ENCODE results near the gene MARF1. TPM values are rescaled to one million over a fixed set of nuclear protein-coding genes. Genes with fewer than 3 reads are reported as not detected.

MARF1 gene
- polyA plus RNA-seq, 1 donor (not counting 4 experiments of a cell fraction or from before 2014, with no cell fraction given), result 12.5 TPM

DNA sequence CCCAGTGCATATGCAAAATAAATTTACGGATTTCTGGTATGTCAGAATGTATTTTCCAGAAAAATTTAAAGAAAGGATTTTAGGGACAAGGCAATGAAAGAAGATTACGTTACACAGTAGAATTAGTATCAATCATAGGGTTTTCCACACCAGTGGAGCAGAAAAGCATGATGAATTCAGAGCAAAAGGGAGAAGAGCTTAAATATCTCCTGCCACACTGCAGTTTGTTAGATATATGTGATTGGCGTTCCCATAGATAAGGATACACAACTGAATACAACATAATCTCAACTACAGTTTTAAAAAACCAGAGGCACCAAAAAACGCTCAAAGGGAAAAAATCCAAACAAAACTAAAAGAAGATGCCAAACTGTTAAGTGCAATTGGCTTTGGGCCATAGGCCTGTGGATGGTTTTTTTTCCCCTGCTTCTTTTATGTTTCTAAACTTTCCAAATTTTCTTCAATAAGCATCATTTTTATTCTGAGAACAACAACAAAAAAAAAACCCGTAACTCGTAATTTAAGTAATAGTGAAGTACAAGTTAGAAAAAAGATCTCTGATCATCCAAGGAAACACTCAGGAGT lies 22.3 kb downstream of the MARF1 start:
- DNase-seq (ENCODE audit: low read depth, low spot score), result no peak
- Histone ChIP-seq H3K27ac (ENCODE audit: control insufficient read depth, insufficient read depth, low read length) (no peak overlapping the region), H3K4me3 (ENCODE audit: control insufficient read depth in 2 of 3, extremely low read depth in 1 of 3, insufficient read depth in 2 of 3, low read depth in 1 of 3, low read length in 3 of 3) (no peak overlapping the region), H3K9ac (ENCODE audit: control insufficient read depth, extremely low read depth, insufficient read depth, low read length) (no peak overlapping the region), H3K9me3 (ENCODE audit: control insufficient read depth, low read depth, low read length) (no peaks in the 10 kb centered on the region), H3K9me1 (ENCODE audit: control insufficient read depth, extremely low read depth, insufficient read depth, low read length) (no peaks in the 10 kb centered on the region), H3K4me2 (ENCODE audit: control insufficient read depth, extremely low read depth, insufficient read depth, low read depth, low read length) (no peak overlapping the region), H3K4me1 (ENCODE audit: control insufficient read depth, extremely low read depth, insufficient read depth, low read length) (no peaks in the 10 kb centered on the region), H4K20me1 (ENCODE audit: control insufficient read depth, extremely low read depth, insufficient read depth, low read length) (no peaks in the 10 kb centered on the region), H3K27me3 (ENCODE audit: control insufficient read depth, extremely low read depth, insufficient read depth, low read length) (no peaks in the 10 kb centered on the region), H3K79me2 (ENCODE audit: control insufficient read depth, insufficient read depth, low read length) (no peaks in the 10 kb centered on the region), H2AFZ (ENCODE audit: control insufficient read depth, low read length) (no peak overlapping the region), H3K36me3 (ENCODE audit: control insufficient read depth in 2 of 2, extremely low read depth in 1 of 2, insufficient read depth in 2 of 2, low read length in 2 of 2) (peaks cover 34 to 40% of the 10 kb centered on the region in 2 experiments)
- FAIRE-seq, result no peak
- dilution Hi-C loops (cut with MboI; ENCODE audit: extremely low pct_ligation_motif_present, low sequenced_read_pairs), result no loop called here
- TF ChIP-seq EZH2 (IDR thresholded peaks at IDR 0.05; ENCODE audit: low read length), result no peak
- TF ChIP-seq, protein P1, sequence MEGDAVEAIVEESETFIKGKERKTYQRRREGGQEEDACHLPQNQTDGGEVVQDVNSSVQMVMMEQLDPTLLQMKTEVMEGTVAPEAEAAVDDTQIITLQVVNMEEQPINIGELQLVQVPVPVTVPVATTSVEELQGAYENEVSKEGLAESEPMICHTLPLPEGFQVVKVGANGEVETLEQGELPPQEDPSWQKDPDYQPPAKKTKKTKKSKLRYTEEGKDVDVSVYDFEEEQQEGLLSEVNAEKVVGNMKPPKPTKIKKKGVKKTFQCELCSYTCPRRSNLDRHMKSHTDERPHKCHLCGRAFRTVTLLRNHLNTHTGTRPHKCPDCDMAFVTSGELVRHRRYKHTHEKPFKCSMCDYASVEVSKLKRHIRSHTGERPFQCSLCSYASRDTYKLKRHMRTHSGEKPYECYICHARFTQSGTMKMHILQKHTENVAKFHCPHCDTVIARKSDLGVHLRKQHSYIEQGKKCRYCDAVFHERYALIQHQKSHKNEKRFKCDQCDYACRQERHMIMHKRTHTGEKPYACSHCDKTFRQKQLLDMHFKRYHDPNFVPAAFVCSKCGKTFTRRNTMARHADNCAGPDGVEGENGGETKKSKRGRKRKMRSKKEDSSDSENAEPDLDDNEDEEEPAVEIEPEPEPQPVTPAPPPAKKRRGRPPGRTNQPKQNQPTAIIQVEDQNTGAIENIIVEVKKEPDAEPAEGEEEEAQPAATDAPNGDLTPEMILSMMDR (optimal IDR thresholded peaks at IDR 0.05 in 1 of 3, IDR thresholded peaks at IDR 0.05 in 1 of 3, conservative IDR thresholded peaks at IDR 0.05 in 1 of 3; ENCODE audit: extremely low read depth in 1 of 3, insufficient read depth in 2 of 3, low read length in 3 of 3), result no peak

DNA sequence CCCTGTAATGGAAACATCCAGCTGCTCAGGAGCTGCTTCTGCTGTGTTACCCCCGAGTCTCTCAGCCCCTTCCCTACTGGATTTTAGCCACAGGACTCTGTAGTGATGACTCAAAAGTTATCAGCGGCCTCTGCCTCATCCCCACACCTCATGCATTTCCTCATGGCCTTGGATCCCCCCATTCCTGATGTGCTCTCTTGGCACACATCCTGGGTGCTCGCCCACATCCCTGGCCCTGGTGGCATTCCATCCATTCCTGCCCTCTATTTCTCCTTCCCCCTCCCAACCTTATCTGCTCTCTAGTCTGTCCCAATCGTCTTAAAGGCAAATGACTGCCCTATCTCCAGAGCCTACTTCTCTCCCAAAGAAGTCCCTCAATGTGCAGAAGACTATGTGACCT lies 24.6 kb downstream of the MARF1 start:
- Histone ChIP-seq H4K20me1 (ENCODE audit: control insufficient read depth, extremely low read depth, insufficient read depth, low read length) (no peaks in the 10 kb centered on the region), H3K36me3 (ENCODE audit: control insufficient read depth in 2 of 2, extremely low read depth in 1 of 2, insufficient read depth in 2 of 2, low read length in 2 of 2) (peaks cover 27 to 30% of the 10 kb centered on the region in 2 experiments), H3K9me1 (ENCODE audit: control insufficient read depth, extremely low read depth, insufficient read depth, low read length) (no peaks in the 10 kb centered on the region), H2AFZ (ENCODE audit: control insufficient read depth, low read length) (no peak overlapping the region), H3K27ac (ENCODE audit: control insufficient read depth, insufficient read depth, low read length) (no peak overlapping the region), H3K4me2 (ENCODE audit: control insufficient read depth, extremely low read depth, insufficient read depth, low read depth, low read length) (no peak overlapping the region), H3K9ac (ENCODE audit: control insufficient read depth, extremely low read depth, insufficient read depth, low read length) (no peak overlapping the region), H3K79me2 (ENCODE audit: control insufficient read depth, insufficient read depth, low read length) (no peaks in the 10 kb centered on the region), H3K9me3 (ENCODE audit: control insufficient read depth, low read depth, low read length) (no peaks in the 10 kb centered on the region), H3K4me3 (ENCODE audit: control insufficient read depth in 2 of 3, extremely low read depth in 1 of 3, insufficient read depth in 2 of 3, low read depth in 1 of 3, low read length in 3 of 3) (no peak overlapping the region), H3K27me3 (ENCODE audit: control insufficient read depth, extremely low read depth, insufficient read depth, low read length) (no peaks in the 10 kb centered on the region), H3K4me1 (ENCODE audit: control insufficient read depth, extremely low read depth, insufficient read depth, low read length) (peaks cover 7% of the 10 kb centered on the region)
- FAIRE-seq (no peak), DNase-seq (ENCODE audit: low read depth, low spot score) (no peak)
- TF ChIP-seq, protein P1 (optimal IDR thresholded peaks at IDR 0.05 in 1 of 3, IDR thresholded peaks at IDR 0.05 in 1 of 3, conservative IDR thresholded peaks at IDR 0.05 in 1 of 3; ENCODE audit: extremely low read depth in 1 of 3, insufficient read depth in 2 of 3, low read length in 3 of 3), result no peak
- TF ChIP-seq EZH2 (IDR thresholded peaks at IDR 0.05; ENCODE audit: low read length), result no peak
- dilution Hi-C loops (cut with MboI; ENCODE audit: extremely low pct_ligation_motif_present, low sequenced_read_pairs), result no loop called here
